Right atrium auricular region (tissue), 2 donors: ENCODE data around the gene OLFML1. TPM values are rescaled to one million over a fixed set of nuclear protein-coding genes. Genes with fewer than 3 reads are reported as not detected.

Experiments used
- DNase-seq: peaks from one replicate; pipeline ENCODE4 v3.0.0-alpha.2; 2019; ENCODE audit warnings: low spot score
- H3K27ac ChIP-seq, 2 donors: fragments of 200-600 bp; sonication (generic); 1 replicate in 1 of 2; 2 replicates in 1 of 2; pipeline ENCODE4 v1.5.1; 2016 to 2019
- H3K27me3 ChIP-seq, 2 donors: fragments of 200-600 bp; sonication (generic); one replicate each; pipeline versions ENCODE4 v1.5.1 to v1.6.0; 2017 to 2019
- H3K36me3 ChIP-seq: fragments of 200-600 bp; sonication (generic); one replicate; pipeline ENCODE4 v1.5.1; 2016
- H3K4me1 ChIP-seq, 2 donors: fragments of 200-600 bp; sonication (generic); one replicate each; pipeline versions ENCODE4 v1.5.1 to v1.6.0; 2017 to 2019
- H3K4me3 ChIP-seq, 2 donors: fragments of 200-600 bp; sonication (generic); 1 replicate in 1 of 2; 2 replicates in 1 of 2; pipeline ENCODE4 v1.5.1; 2017 to 2019; ENCODE audit warnings: mild to moderate bottlenecking in 1 of 2, moderate library complexity in 1 of 2
- H3K9me3 ChIP-seq, 2 donors: fragments of 200-600 bp; sonication (generic); one replicate each; pipeline ENCODE4 v1.5.1; 2019
- total RNA-seq, 2 donors: library from RNA; depleted of rRNA; stranded (reverse); fragments of >200 nt; gene quantifications; one replicate each; pipeline ENCODE4 v1.1.0, GENCODE V29; 2016
- TF ChIP-seq, protein P1 (sequence below), 2 donors: fragments of 200-600 bp; sonication (generic); IDR thresholded peaks; one replicate each; pipeline ENCODE4 v1.5.1; 2019; ENCODE audit warnings: antibody characterized with exemption in 2 of 2

OLFML1 gene
- total RNA-seq, 2 donors from 2014 or later, result 4.6 to 7.7 TPM

DNA sequence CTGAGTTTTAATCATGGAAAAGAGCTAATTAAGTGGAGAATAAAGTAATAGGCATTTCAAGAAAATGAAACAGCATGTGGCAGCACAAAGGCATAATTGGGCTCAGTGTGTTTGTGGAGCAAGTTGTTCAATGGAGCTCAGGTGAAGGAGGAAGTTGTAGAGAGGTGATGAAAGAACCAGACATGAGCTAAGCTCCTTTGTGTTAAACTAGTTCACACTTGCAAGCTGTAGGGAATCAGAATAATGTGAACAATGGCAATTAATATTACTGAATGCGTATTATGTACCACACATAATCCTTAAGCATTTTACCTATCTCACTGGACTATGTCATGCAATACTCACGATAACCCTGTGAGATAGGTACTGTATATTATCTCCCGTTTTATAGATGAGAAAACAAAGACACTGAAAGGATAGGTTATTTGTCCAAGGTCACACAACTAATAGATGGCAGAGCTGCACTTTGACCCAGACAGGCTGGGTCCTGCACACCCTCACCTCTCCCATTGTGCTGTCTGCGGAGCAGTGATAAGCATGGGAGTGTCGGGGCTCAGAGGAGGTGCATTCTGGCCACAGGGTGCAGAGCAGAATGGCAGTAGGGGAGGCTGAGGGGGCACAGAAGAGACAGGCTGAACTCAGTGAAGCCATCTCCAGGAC is 8.9 kb downstream of the OLFML1 start:
- Histone ChIP-seq H3K27ac (no peak overlapping the region), H3K36me3 (no peaks in the 10 kb centered on the region), H3K27me3 (no peaks in the 10 kb centered on the region)

DNA sequence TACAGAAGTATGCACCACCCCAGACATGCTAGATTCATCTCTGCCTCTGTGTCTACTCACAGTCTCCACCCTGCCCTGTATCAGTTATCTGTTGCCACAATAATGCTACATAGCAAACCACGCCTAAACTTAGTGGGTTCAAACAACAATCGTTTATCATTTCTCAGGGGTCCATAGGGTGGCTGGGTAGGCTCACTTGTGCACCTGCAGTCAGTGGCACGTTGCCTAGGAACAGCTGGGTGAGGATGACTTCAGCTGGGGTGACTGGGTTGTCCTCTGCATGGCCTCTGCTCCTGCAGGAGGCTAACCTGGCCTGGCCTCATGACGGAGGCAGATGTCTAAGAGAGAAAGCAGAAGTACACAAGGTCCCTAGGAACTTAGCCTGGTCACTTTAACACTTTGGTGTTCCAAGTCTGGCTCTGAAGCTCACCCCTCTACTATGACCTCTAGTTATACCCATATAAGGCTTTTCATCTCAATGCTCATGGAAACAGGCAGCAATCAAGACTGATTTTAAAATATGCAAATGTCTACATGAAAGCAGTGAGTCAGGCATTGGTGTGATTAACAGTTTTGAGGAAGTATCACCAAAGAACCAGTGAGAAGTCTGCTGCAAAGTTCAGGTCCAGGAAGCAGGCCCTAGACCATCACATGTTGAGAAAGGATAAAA is 10.7 kb downstream of the OLFML1 start:
- DNase-seq, result no peak
- H3K4me3 ChIP-seq, result no peak overlapping the region
- no peak overlapping the region for H3K27ac ChIP-seq
- no peaks in the 10 kb centered on the region for H3K27me3 ChIP-seq
- no peaks in the 10 kb centered on the region for H3K9me3 ChIP-seq
- H3K4me1 ChIP-seq, result no peaks in the 10 kb centered on the region
- TF ChIP-seq, protein P1, sequence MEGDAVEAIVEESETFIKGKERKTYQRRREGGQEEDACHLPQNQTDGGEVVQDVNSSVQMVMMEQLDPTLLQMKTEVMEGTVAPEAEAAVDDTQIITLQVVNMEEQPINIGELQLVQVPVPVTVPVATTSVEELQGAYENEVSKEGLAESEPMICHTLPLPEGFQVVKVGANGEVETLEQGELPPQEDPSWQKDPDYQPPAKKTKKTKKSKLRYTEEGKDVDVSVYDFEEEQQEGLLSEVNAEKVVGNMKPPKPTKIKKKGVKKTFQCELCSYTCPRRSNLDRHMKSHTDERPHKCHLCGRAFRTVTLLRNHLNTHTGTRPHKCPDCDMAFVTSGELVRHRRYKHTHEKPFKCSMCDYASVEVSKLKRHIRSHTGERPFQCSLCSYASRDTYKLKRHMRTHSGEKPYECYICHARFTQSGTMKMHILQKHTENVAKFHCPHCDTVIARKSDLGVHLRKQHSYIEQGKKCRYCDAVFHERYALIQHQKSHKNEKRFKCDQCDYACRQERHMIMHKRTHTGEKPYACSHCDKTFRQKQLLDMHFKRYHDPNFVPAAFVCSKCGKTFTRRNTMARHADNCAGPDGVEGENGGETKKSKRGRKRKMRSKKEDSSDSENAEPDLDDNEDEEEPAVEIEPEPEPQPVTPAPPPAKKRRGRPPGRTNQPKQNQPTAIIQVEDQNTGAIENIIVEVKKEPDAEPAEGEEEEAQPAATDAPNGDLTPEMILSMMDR (IDR thresholded peaks at IDR 0.05), result no peak
- H3K36me3 ChIP-seq, result no peaks in the 10 kb centered on the region

More for the DNA sequence above, 8.9 kb downstream of the OLFML1 start:
- Histone ChIP-seq H3K4me3 (no peak overlapping the region), H3K9me3 (no peaks in the 10 kb centered on the region), H3K4me1 (no peaks in the 10 kb centered on the region)
- DNase-seq, result no peak
- TF ChIP-seq, protein P1 (IDR thresholded peaks at IDR 0.05), result no peak

DNA sequence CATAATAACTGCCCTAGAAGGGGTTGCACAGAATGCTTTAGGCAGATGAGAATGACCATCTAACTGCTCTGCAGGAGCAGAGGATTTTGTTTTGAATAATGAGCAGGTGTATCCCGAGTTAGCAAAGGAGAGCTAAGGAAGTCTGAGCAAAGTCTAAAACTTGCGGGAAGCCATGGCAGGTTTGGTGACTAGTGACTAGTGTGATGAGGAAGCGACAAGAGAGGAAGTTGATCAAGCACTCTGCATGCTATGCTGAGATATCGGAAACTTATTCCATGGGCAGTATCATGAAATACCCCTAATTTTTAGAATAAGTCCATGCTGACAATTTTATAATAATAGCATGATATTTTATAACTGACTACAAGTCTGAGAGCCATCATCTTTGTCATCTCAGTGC is 12.9 kb downstream of the OLFML1 start:
- Histone ChIP-seq H3K36me3 (no peaks in the 10 kb centered on the region), H3K9me3 (no peaks in the 10 kb centered on the region)
- TF ChIP-seq, protein P1 (IDR thresholded peaks at IDR 0.05), result no peak

DNA sequence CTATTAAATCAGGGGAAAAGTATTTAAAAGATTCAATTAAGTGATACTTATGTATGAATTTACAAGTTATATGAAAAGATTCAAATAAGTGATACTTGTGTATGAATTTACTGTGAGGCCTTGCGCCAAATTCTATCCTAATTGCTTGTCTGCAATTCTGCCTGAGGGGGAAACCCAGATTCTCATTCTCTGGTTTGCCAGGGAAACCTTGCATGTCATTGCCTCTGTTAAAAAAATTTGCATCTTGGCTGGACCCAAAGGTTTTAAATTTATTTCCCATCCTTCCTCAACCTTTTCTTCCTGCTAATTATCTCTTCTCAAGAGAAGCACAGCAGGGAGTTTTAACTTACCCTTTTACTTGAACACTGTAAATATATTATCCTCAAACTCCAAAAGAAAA is 13.8 kb downstream of the OLFML1 start:
- Histone ChIP-seq H3K4me1 (no peaks in the 10 kb centered on the region), H3K27me3 (no peaks in the 10 kb centered on the region), H3K27ac (no peak overlapping the region), H3K36me3 (no peaks in the 10 kb centered on the region), H3K4me3 (no peak overlapping the region), H3K9me3 (no peaks in the 10 kb centered on the region)
- no peak for DNase-seq
- TF ChIP-seq, protein P1 (IDR thresholded peaks at IDR 0.05), result no peak

More for the DNA sequence above, 12.9 kb downstream of the OLFML1 start:
- H3K27me3 ChIP-seq, result no peaks in the 10 kb centered on the region
- no peak overlapping the region for H3K27ac ChIP-seq
- no peaks in the 10 kb centered on the region for H3K4me1 ChIP-seq
- no peak overlapping the region for H3K4me3 ChIP-seq
- DNase-seq, result no peak

DNA sequence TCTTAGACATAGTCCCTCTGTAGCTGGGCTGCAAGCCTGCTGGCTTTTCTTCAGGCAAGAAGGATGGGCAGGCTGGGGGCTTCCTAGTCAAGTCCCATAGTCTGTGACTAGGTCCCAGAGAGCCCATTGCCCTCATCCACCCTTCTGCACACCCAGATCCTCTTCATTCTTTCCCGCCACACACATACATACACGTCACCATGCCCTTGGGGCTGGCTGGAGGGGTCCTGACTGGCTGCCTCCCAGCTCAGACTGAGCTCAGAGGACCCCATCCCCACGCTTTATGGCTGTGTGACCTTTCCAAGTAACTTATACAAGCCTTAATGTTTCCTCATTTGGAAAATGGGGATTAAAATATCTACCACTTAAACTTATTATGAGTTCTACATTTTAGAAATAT is 14.9 kb downstream of the OLFML1 start:
- Histone ChIP-seq H3K9me3 (no peaks in the 10 kb centered on the region), H3K4me3 (no peak overlapping the region), H3K4me1 (no peaks in the 10 kb centered on the region), H3K27ac (no peak overlapping the region), H3K36me3 (no peaks in the 10 kb centered on the region), H3K27me3 (no peaks in the 10 kb centered on the region)
- no peak for DNase-seq
- TF ChIP-seq, protein P1 (IDR thresholded peaks at IDR 0.05), result no peak
